HL-60 (cell line): ENCODE results near the gene RTP3.

ENCODE experiments used
- DNase-seq, 2 experiments: peaks; one replicate each; pipeline ENCODE4 v3.0.0-alpha.2; 2010 to 2020; ENCODE audit warnings: low read depth in 1 of 2, low spot score in 1 of 2
- H3K27ac ChIP-seq: fragments of 250-450 bp; sonication (Bioruptor Pico); replicated peaks from 2 replicates; pipeline ENCODE4 v1.5.1; 2020; ENCODE audit warnings: mild to moderate bottlenecking, moderate library complexity
- H3K27me3 ChIP-seq: fragments of 250-450 bp; sonication (Bioruptor Pico); 2 replicates; pipeline ENCODE4 v1.5.1; 2021; ENCODE audit warnings: mild to moderate bottlenecking, moderate library complexity; ENCODE audit not compliant: insufficient read depth, poor library complexity, severe bottlenecking
- H3K4me3 ChIP-seq: replicated peaks from 2 replicates; pipeline ENCODE4 v1.5.1; 2011; ENCODE audit warnings: mild to moderate bottlenecking, control low read depth, low read length; ENCODE audit not compliant: insufficient read depth
- GABPA ChIP-seq: IDR thresholded peaks from 2 replicates; pipeline ENCODE4 v1.6.1; 2012; ENCODE audit warnings: low read depth
- POLR2AphosphoS5 ChIP-seq: IDR thresholded peaks from 2 replicates; pipeline ENCODE4 v1.6.1; 2012; ENCODE audit warnings: low read depth
- REST ChIP-seq: IDR thresholded peaks from 2 replicates; pipeline ENCODE4 v1.6.1; 2012; ENCODE audit warnings: low read depth; ENCODE audit not compliant: insufficient replicate concordance
- SPI1 ChIP-seq: IDR thresholded peaks from 2 replicates; pipeline ENCODE4 v1.6.1; 2012; ENCODE audit warnings: low read depth, mild to moderate bottlenecking, borderline replicate concordance
- TF ChIP-seq, protein P1 (sequence below): IDR thresholded peaks from one replicate; pipeline ENCODE4 v1.5.1; 2011; ENCODE audit warnings: low read length, control low read depth, inconsistent platforms; ENCODE audit not compliant: insufficient read depth

RTP3 gene

GRCh38 chr3:46540550-46540949, 42.8 kb downstream of the RTP3 start:
- no peak for DNase-seq
- no peaks in the 10 kb centered on the region for H3K27me3 ChIP-seq
- TF ChIP-seq SPI1 (no peak), GABPA (no peak), REST (no peak), POLR2AphosphoS5 (no peak)
- TF ChIP-seq, protein P1, sequence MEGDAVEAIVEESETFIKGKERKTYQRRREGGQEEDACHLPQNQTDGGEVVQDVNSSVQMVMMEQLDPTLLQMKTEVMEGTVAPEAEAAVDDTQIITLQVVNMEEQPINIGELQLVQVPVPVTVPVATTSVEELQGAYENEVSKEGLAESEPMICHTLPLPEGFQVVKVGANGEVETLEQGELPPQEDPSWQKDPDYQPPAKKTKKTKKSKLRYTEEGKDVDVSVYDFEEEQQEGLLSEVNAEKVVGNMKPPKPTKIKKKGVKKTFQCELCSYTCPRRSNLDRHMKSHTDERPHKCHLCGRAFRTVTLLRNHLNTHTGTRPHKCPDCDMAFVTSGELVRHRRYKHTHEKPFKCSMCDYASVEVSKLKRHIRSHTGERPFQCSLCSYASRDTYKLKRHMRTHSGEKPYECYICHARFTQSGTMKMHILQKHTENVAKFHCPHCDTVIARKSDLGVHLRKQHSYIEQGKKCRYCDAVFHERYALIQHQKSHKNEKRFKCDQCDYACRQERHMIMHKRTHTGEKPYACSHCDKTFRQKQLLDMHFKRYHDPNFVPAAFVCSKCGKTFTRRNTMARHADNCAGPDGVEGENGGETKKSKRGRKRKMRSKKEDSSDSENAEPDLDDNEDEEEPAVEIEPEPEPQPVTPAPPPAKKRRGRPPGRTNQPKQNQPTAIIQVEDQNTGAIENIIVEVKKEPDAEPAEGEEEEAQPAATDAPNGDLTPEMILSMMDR = no peak
- H3K4me3 ChIP-seq = no peak overlapping the region
- no peak overlapping the region for H3K27ac ChIP-seq

- TF ChIP-seq SPI1 (no peak), GABPA (no peak), POLR2AphosphoS5 (no peak), REST (no peak)
- TF ChIP-seq, protein P1 = no peak
- Histone ChIP-seq H3K27me3 (no peaks in the 10 kb centered on the region), H3K4me3 (no peak overlapping the region), H3K27ac (no peak overlapping the region)
- DNase-seq = no peak
These were observed 44.1 kb downstream of the RTP3 start for GRCh38 chr3:46541835-46542234.

GRCh38 chr3:46542344-46542743, 44.6 kb downstream of the RTP3 start:
- DNase-seq = no peak
- no peak overlapping the region for H3K27ac ChIP-seq
- TF ChIP-seq GABPA = no peak
- TF ChIP-seq REST = no peak
- TF ChIP-seq, protein P1 = no peak
- no peak for TF ChIP-seq SPI1
- TF ChIP-seq POLR2AphosphoS5 = no peak
- H3K27me3 ChIP-seq = no peaks in the 10 kb centered on the region
- H3K4me3 ChIP-seq = no peak overlapping the region
